ENCODE measurements around the gene SH3RF3.

Gene SH3RF3

GRCh38 chr2:109343460-109343859 lies 214.5 kb downstream of the SH3RF3 start:
- FAIRE-seq (no peak), DNase-seq (ENCODE audit: insufficient read length, low spot score) (no peak)
- no peak for TF ChIP-seq TAF1 (IDR thresholded peaks at IDR 0.05; ENCODE audit: low read depth, low read length)
- no peak for TF ChIP-seq POLR2AphosphoS5 (IDR thresholded peaks at IDR 0.05; ENCODE audit: low read depth, low read length)
- no peak for TF ChIP-seq POLR2A (IDR thresholded peaks at IDR 0.05; ENCODE audit: low read depth, low read length)
- no peak for TF ChIP-seq PAX5 (IDR thresholded peaks at IDR 0.05; ENCODE audit: insufficient read depth, low read length, severe bottlenecking)
- TF ChIP-seq POU2F2 (IDR thresholded peaks at IDR 0.05; ENCODE audit: low read depth, low read length), result no peak

GRCh38 chr2:109344270-109344805 lies 215.3 kb downstream of the SH3RF3 start:
- DNase-seq (ENCODE audit: insufficient read length, low spot score), result no peak
- TF ChIP-seq POLR2AphosphoS5 (IDR thresholded peaks at IDR 0.05; ENCODE audit: low read depth, low read length), result no peak
- no peak for TF ChIP-seq PAX5 (IDR thresholded peaks at IDR 0.05; ENCODE audit: insufficient read depth, low read length, severe bottlenecking)
- TF ChIP-seq TAF1 (IDR thresholded peaks at IDR 0.05; ENCODE audit: low read depth, low read length), result no peak
- no peak for TF ChIP-seq POLR2A (IDR thresholded peaks at IDR 0.05; ENCODE audit: low read depth, low read length)
- TF ChIP-seq SPI1 (IDR thresholded peaks at IDR 0.05; ENCODE audit: low read depth, low read length), result no peak
- no peak for TF ChIP-seq POU2F2 (IDR thresholded peaks at IDR 0.05; ENCODE audit: low read depth, low read length)
- no peak for FAIRE-seq

- FAIRE-seq (no peak), DNase-seq (ENCODE audit: insufficient read length, low spot score) (no peak)
- TF ChIP-seq PAX5 (IDR thresholded peaks at IDR 0.05; ENCODE audit: insufficient read depth, low read length, severe bottlenecking), result no peak
- no peak for TF ChIP-seq POU2F2 (IDR thresholded peaks at IDR 0.05; ENCODE audit: low read depth, low read length)
- no peak for TF ChIP-seq SPI1 (IDR thresholded peaks at IDR 0.05; ENCODE audit: low read depth, low read length)
- TF ChIP-seq POLR2AphosphoS5 (IDR thresholded peaks at IDR 0.05; ENCODE audit: low read depth, low read length), result no peak
- TF ChIP-seq POLR2A (IDR thresholded peaks at IDR 0.05; ENCODE audit: low read depth, low read length), result no peak
- TF ChIP-seq TAF1 (IDR thresholded peaks at IDR 0.05; ENCODE audit: low read depth, low read length), result no peak
These were observed 216.1 kb downstream of the SH3RF3 start for GRCh38 chr2:109345091-109345490.

- DNase-seq (ENCODE audit: insufficient read length, low spot score) (no peak), FAIRE-seq (no peak)
These were observed 216.9 kb downstream of the SH3RF3 start for GRCh38 chr2:109345653-109346480.

GRCh38 chr2:109346601-109347228 lies 217.7 kb downstream of the SH3RF3 start:
- TF ChIP-seq POLR2AphosphoS5 (IDR thresholded peaks at IDR 0.05; ENCODE audit: low read depth, low read length) (no peak), POU2F2 (IDR thresholded peaks at IDR 0.05; ENCODE audit: low read depth, low read length) (no peak), TAF1 (IDR thresholded peaks at IDR 0.05; ENCODE audit: low read depth, low read length) (no peak)
- DNase-seq (ENCODE audit: insufficient read length, low spot score), result no peak
- FAIRE-seq, result no peak

More at GRCh38 chr2:109345653-109346480, 216.9 kb downstream of the SH3RF3 start:
- no peak for TF ChIP-seq SPI1 (IDR thresholded peaks at IDR 0.05; ENCODE audit: low read depth, low read length)
- TF ChIP-seq POLR2A (IDR thresholded peaks at IDR 0.05; ENCODE audit: low read depth, low read length), result no peak
- no peak for TF ChIP-seq PAX5 (IDR thresholded peaks at IDR 0.05; ENCODE audit: insufficient read depth, low read length, severe bottlenecking)
- TF ChIP-seq POLR2AphosphoS5 (IDR thresholded peaks at IDR 0.05; ENCODE audit: low read depth, low read length), result no peak
- TF ChIP-seq POU2F2 (IDR thresholded peaks at IDR 0.05; ENCODE audit: low read depth, low read length), result no peak

GRCh38 chr2:109347626-109348025 lies 218.6 kb downstream of the SH3RF3 start:
- TF ChIP-seq POU2F2 (IDR thresholded peaks at IDR 0.05; ENCODE audit: low read depth, low read length), result no peak
- no peak for TF ChIP-seq POLR2A (IDR thresholded peaks at IDR 0.05; ENCODE audit: low read depth, low read length)
- TF ChIP-seq PAX5 (IDR thresholded peaks at IDR 0.05; ENCODE audit: insufficient read depth, low read length, severe bottlenecking), result no peak
- no peak for TF ChIP-seq TAF1 (IDR thresholded peaks at IDR 0.05; ENCODE audit: low read depth, low read length)
- no peak for TF ChIP-seq SPI1 (IDR thresholded peaks at IDR 0.05; ENCODE audit: low read depth, low read length)
- TF ChIP-seq POLR2AphosphoS5 (IDR thresholded peaks at IDR 0.05; ENCODE audit: low read depth, low read length), result no peak
- FAIRE-seq, result no peak

GRCh38 chr2:109348190-109348589 lies 219.2 kb downstream of the SH3RF3 start:
- TF ChIP-seq TAF1 (IDR thresholded peaks at IDR 0.05; ENCODE audit: low read depth, low read length) (no peak), POU2F2 (IDR thresholded peaks at IDR 0.05; ENCODE audit: low read depth, low read length) (no peak), PAX5 (IDR thresholded peaks at IDR 0.05; ENCODE audit: insufficient read depth, low read length, severe bottlenecking) (no peak), POLR2A (IDR thresholded peaks at IDR 0.05; ENCODE audit: low read depth, low read length) (no peak), SPI1 (IDR thresholded peaks at IDR 0.05; ENCODE audit: low read depth, low read length) (no peak), POLR2AphosphoS5 (IDR thresholded peaks at IDR 0.05; ENCODE audit: low read depth, low read length) (no peak)
- FAIRE-seq (no peak), DNase-seq (ENCODE audit: insufficient read length, low spot score) (no peak)

More at GRCh38 chr2:109347626-109348025, 218.6 kb downstream of the SH3RF3 start:
- no peak for DNase-seq (ENCODE audit: insufficient read length, low spot score)

GRCh38 chr2:109348671-109349502 lies 219.9 kb downstream of the SH3RF3 start:
- TF ChIP-seq POLR2AphosphoS5 (IDR thresholded peaks at IDR 0.05; ENCODE audit: low read depth, low read length) (no peak), POU2F2 (IDR thresholded peaks at IDR 0.05; ENCODE audit: low read depth, low read length) (no peak), POLR2A (IDR thresholded peaks at IDR 0.05; ENCODE audit: low read depth, low read length) (no peak), SPI1 (IDR thresholded peaks at IDR 0.05; ENCODE audit: low read depth, low read length) (no peak), TAF1 (IDR thresholded peaks at IDR 0.05; ENCODE audit: low read depth, low read length) (no peak), PAX5 (IDR thresholded peaks at IDR 0.05; ENCODE audit: insufficient read depth, low read length, severe bottlenecking) (no peak)
- no peak for DNase-seq (ENCODE audit: insufficient read length, low spot score)
- FAIRE-seq, result peak; percentile 13
